ENCODE measurements around the gene KIFC1. TPM values are rescaled to one million over a fixed set of nuclear protein-coding genes. Genes with fewer than 3 reads are reported as not detected.
A peak's percentile ranks its signal among the peaks of the same experiment; 100 is the strongest.

Gene KIFC1
- total RNA-seq, 6 experiments from 2014 or later, result 20.6 to 43.5 (median 38.6) TPM

DNA sequence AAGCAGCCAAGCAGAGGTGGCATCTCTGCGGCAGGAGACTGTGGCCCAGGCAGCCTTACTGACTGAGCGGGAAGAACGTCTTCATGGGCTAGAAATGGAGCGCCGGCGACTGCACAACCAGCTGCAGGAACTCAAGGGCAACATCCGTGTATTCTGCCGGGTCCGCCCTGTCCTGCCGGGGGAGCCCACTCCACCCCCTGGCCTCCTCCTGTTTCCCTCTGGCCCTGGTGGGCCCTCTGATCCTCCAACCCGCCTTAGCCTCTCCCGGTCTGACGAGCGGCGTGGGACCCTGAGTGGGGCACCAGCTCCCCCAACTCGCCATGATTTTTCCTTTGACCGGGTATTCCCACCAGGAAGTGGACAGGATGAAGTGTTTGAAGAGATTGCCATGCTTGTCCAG lies 13.3 kb downstream of the KIFC1 start:
- H3K4me1 Mint-ChIP-seq (ENCODE audit: low read depth), result peaks cover 8% of the 10 kb centered on the region
- H3K27ac Mint-ChIP-seq, result no peak overlapping the region; the same call in 1 of the 2 replicates
- no peak overlapping the region for H3K4me3 Mint-ChIP-seq
- no peak for DNase-seq
- H3K27me3 Mint-ChIP-seq (ENCODE audit: insufficient read depth), result no peaks in the 10 kb centered on the region; the same call in none of the 2 replicates
- H3K9me3 Mint-ChIP-seq, result no peaks in the 10 kb centered on the region
- peaks cover 26% of the 10 kb centered on the region; the same call in 1 of the 2 replicates for H3K36me3 Mint-ChIP-seq (ENCODE audit: low read depth)
- TF ChIP-seq, protein P1, sequence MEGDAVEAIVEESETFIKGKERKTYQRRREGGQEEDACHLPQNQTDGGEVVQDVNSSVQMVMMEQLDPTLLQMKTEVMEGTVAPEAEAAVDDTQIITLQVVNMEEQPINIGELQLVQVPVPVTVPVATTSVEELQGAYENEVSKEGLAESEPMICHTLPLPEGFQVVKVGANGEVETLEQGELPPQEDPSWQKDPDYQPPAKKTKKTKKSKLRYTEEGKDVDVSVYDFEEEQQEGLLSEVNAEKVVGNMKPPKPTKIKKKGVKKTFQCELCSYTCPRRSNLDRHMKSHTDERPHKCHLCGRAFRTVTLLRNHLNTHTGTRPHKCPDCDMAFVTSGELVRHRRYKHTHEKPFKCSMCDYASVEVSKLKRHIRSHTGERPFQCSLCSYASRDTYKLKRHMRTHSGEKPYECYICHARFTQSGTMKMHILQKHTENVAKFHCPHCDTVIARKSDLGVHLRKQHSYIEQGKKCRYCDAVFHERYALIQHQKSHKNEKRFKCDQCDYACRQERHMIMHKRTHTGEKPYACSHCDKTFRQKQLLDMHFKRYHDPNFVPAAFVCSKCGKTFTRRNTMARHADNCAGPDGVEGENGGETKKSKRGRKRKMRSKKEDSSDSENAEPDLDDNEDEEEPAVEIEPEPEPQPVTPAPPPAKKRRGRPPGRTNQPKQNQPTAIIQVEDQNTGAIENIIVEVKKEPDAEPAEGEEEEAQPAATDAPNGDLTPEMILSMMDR (IDR thresholded peaks at IDR 0.05), result no peak

DNA sequence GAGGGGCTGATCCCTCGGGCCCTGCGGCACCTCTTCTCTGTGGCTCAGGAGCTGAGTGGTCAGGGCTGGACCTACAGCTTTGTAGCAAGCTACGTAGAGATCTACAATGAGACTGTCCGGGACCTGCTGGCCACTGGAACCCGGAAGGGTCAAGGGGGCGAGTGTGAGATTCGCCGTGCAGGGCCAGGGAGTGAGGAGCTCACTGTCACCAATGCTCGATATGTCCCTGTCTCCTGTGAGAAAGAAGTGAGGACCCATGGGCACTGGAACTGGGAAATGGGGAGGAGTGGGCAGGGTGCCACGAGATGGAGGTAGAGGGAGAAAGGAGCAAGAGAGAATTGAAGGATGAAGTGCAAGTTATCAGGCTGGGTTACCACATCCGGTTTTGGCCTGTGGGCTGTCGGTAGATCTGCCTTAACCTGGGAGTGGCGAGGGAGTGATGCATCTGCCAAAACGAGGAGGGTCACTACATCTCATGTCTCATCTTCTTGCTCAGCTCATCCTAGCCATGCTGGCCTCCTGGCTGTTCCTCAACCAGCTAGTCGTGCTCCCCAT lies 13.8 kb downstream of the KIFC1 start:
- Mint-ChIP-seq H3K36me3 (ENCODE audit: low read depth) (peaks cover 21% of the 10 kb centered on the region; the same call in 1 of the 2 replicates), H3K27ac (peak overlapping the region; percentile 31; the same call in 1 of the 2 replicates), H3K27me3 (ENCODE audit: insufficient read depth) (no peaks in the 10 kb centered on the region; the same call in none of the 2 replicates), H3K4me3 (no peak overlapping the region), H3K9me3 (no peaks in the 10 kb centered on the region), H3K4me1 (ENCODE audit: low read depth) (peaks cover 11% of the 10 kb centered on the region)
- no peak for DNase-seq
- TF ChIP-seq, protein P1 (IDR thresholded peaks at IDR 0.05), result no peak

DNA sequence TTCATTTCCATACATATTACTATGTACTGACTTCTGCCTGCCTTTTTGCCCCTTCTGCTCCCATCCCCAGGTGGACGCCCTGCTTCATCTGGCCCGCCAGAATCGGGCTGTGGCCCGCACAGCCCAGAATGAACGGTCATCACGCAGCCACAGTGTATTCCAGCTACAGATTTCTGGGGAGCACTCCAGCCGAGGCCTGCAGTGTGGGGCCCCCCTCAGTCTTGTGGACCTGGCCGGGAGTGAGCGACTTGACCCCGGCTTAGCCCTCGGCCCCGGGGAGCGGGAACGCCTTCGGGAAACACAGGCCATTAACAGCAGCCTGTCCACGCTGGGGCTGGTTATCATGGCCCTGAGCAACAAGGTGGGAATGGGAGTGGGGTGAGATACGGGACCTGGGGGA lies 14.5 kb downstream of the KIFC1 start:
- Mint-ChIP-seq H3K36me3 (ENCODE audit: low read depth) (peaks cover 21% of the 10 kb centered on the region; the same call in 1 of the 2 replicates), H3K9me3 (no peaks in the 10 kb centered on the region), H3K27me3 (ENCODE audit: insufficient read depth) (no peaks in the 10 kb centered on the region; the same call in none of the 2 replicates), H3K27ac (peak overlapping the region; percentile 9; the same call in 1 of the 2 replicates), H3K4me1 (ENCODE audit: low read depth) (peaks cover 11% of the 10 kb centered on the region), H3K4me3 (no peak overlapping the region)
- TF ChIP-seq, protein P1 (IDR thresholded peaks at IDR 0.05), result no peak
- DNase-seq, result no peak

DNA sequence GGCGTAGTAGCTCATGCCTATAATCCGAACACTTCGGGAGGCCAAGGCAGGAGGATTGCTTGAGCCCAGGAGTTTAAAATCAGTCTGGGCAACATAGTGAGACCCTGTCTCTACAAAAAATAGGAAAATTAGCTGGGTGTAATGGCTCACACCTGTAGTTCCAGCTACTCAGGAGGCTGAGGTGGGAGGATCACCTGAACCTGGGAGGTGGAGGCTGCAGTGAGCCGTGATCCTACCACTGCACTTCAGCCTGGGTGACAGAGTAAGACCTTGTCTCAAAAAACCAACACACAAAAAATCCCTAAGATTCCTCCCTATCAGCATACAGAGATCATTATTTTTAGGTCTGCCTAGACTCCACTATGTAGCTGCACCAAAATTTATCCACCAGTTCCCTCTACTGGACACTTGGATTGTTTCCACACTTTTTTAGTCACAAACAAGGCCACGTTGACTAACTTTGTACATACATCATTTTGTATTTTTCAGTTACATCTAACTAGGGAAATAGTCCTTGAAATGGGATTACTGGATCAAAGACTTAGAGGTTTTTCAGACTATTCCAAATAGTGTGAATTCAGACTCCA lies 15.6 kb downstream of the KIFC1 start:
- H3K9me3 Mint-ChIP-seq, result no peaks in the 10 kb centered on the region
- no peak overlapping the region for H3K4me3 Mint-ChIP-seq
- peaks cover 20% of the 10 kb centered on the region for H3K4me1 Mint-ChIP-seq (ENCODE audit: low read depth)
- H3K27me3 Mint-ChIP-seq (ENCODE audit: insufficient read depth), result peaks cover under 1% of the 10 kb centered on the region
- H3K27ac Mint-ChIP-seq, result 0 out of 2 replicates have a peak overlapping the region, but pooled peaks have one; percentile 16
- TF ChIP-seq, protein P1 (IDR thresholded peaks at IDR 0.05), result peak; percentile 73
- DNase-seq, result peak; percentile 66
- peaks cover 27% of the 10 kb centered on the region; the same call in 1 of the 2 replicates for H3K36me3 Mint-ChIP-seq (ENCODE audit: low read depth)

DNA sequence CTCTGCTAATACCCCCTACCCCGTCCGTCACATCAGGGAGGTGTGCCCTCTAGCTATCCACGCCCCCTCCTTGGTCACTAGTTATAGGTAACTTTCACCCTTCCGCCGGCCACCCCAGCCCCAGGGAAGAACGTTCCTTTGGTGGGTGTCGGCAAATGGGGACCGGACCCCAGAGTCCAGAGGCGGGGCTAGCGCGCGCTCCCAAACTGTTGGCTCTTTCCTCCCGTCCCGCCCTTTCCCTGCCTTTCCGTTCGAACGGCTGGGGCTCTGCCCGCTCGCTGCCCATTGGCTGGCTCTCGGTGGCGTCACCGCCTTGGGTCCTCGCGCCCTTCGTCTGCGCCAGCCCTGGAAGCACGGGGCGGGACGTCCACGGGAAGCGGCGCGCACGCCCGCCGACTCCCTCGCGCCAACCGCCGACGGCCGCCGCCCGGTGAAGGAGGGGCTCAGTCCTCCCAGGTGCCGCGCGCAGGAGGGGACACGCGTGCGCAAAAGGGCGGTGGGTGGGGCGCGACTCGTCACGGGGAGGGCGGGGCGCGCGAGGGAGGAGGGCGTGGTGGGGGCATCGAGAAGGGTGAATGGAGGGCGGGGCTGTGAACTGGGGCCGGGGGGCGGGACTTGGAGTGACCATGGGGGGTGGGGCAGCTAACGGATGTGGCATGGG lies 18.6 kb downstream of the KIFC1 start:
- peak; percentile 98 for DNase-seq
- peaks cover 35% of the 10 kb centered on the region for H3K36me3 Mint-ChIP-seq (ENCODE audit: low read depth)
- H3K9me3 Mint-ChIP-seq, result no peaks in the 10 kb centered on the region
- H3K27me3 Mint-ChIP-seq (ENCODE audit: insufficient read depth), result peaks cover 10% of the 10 kb centered on the region
- TF ChIP-seq, protein P1 (IDR thresholded peaks at IDR 0.05), result no peak
- peaks cover 47% of the 10 kb centered on the region for H3K4me1 Mint-ChIP-seq (ENCODE audit: low read depth)
- peak overlapping the region; percentile 92 for H3K4me3 Mint-ChIP-seq
- H3K27ac Mint-ChIP-seq, result peak overlapping the region; percentile 96
